CD4-positive, alpha-beta T cell treated with Interleukin-21 for 1 hour (primary cell): ENCODE data around the gene PIM1.
"Not testable (repeated sequence)": the region's sequence is repeated elsewhere in the genome, so short reads cannot be mapped to it uniquely, and the experiment has no call there.

Experiments used
- DNase-seq: peaks from one replicate; pipeline ENCODE4 v3.0.0-alpha.2; 2020

Gene PIM1

GRCh38 chr6:37194886-37195285 is 24.9 kb downstream of the PIM1 start:
- DNase-seq, result not testable (repeated sequence)

- DNase-seq, result not testable (repeated sequence)
Observed at GRCh38 chr6:37196451-37196850, 26.5 kb downstream of the PIM1 start.

- DNase-seq, result no peak
Observed at GRCh38 chr6:37200085-37200484, 30.1 kb downstream of the PIM1 start.

GRCh38 chr6:37201726-37202125 is 31.8 kb downstream of the PIM1 start:
- no peak for DNase-seq

- no peak for DNase-seq
Observed at GRCh38 chr6:37202788-37203491, 33.0 kb downstream of the PIM1 start.

GRCh38 chr6:37204014-37204751 is 34.2 kb downstream of the PIM1 start:
- no peak for DNase-seq

- no peak for DNase-seq
Observed at GRCh38 chr6:37205175-37205996, 35.4 kb downstream of the PIM1 start.

- no peak for DNase-seq
Observed at GRCh38 chr6:37205997-37206340, 36.0 kb downstream of the PIM1 start.

- DNase-seq, result no peak
Observed at GRCh38 chr6:37206622-37207021, 36.7 kb downstream of the PIM1 start.

- DNase-seq, result peak; percentile 92
Observed at GRCh38 chr6:37207903-37208456, 38.0 kb downstream of the PIM1 start.

- no peak for DNase-seq
Observed at GRCh38 chr6:37208793-37209192, 38.8 kb downstream of the PIM1 start.

GRCh38 chr6:37209461-37210205 is 39.7 kb downstream of the PIM1 start:
- peak; percentile 81 for DNase-seq

GRCh38 chr6:37210313-37210968 is 40.5 kb downstream of the PIM1 start:
- peak; percentile 88 for DNase-seq

- DNase-seq, result no peak
Observed at GRCh38 chr6:37212268-37212667, 42.3 kb downstream of the PIM1 start.

GRCh38 chr6:37218061-37218460 is 48.1 kb downstream of the PIM1 start:
- DNase-seq, result no peak

- no peak for DNase-seq
Observed at GRCh38 chr6:37218511-37218910, 48.6 kb downstream of the PIM1 start.

- DNase-seq, result no peak
Observed at GRCh38 chr6:37221585-37222124, 51.7 kb downstream of the PIM1 start.

- DNase-seq, result peak; percentile 74
Observed at GRCh38 chr6:37222125-37222967, 52.4 kb downstream of the PIM1 start.

GRCh38 chr6:37222992-37223391 is 53.0 kb downstream of the PIM1 start:
- DNase-seq, result no peak
